Esophagus muscularis mucosa (tissue), 3 donors: ENCODE results near the gene DNAJB1.

ENCODE experiments used
- CTCF ChIP-seq, 3 experiments: fragments of 200-600 bp in 2 of 3; fragments of 450-650 bp in 1 of 3; sonication (generic) in 2 of 3; IDR thresholded peaks; one replicate each; pipeline ENCODE4 v1.5.1; 2017 to 2019; ENCODE audit warnings: antibody characterized with exemption in 3 of 3, mild to moderate bottlenecking in 2 of 3, moderate library complexity in 1 of 3
- POLR2A ChIP-seq: fragments of 450-650 bp; IDR thresholded peaks from one replicate; pipeline ENCODE4 v1.6.1; 2017; ENCODE audit warnings: antibody characterized with exemption, moderate library complexity, mild to moderate bottlenecking, low read depth
- POLR2AphosphoS5 ChIP-seq, 2 donors: sonication (generic); formaldehyde crosslinking; IDR thresholded peaks; one replicate each; pipeline ENCODE4 v1.6.1; 2017; ENCODE audit warnings: antibody characterized with exemption in 2 of 2

DNA sequence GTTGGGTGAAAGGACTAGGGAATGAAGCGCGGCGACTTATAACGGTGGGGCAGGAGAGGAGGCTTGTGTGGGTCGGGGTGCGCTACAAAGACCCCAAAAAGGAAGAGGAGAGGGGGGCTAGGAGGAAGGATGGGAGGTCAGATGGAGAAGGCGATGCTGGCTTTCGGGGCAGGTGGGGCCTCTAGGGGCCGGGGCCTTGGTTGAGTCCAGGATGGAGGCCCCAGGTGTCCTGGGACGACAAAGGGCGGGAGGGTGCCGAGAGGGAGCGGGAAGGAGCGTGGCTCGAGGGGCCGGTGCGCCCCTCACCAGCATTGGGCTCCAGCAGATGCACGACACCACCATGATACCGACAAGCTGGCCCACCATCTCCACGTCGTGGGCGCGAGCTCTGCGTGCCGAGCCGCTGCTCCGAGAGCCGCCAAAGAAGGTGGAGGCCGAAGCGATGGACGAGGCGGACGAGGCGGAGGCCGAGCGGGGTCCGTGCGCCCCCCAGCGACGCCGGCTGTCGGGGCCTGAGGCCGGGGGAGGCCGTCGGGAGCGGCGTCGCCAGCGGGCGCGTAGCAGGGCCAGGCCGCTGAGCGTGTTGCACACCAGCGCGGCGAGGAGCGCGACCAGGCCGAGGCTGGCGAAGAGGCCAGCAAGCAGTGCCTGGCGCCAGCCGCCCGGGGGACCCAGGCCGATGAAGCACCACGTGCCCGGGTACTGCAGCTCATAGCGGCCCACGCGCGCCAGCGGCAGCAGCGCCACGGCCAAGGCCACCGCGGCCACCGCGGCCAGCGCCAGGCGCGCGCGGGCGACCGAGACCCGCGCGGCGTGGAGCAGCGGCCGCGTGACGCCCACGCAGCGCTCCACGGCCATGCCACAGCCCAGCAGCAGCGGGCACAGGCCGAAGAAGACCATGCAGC, 44.9 kb downstream of the DNAJB1 start:
- TF ChIP-seq POLR2A (no peak), CTCF (IDR thresholded peaks at IDR 0.05) (no peak), POLR2AphosphoS5 (IDR thresholded peaks at IDR 0.05) (no peak)
